HepG2 (cell line): Measurements from ENCODE around the gene AWAT1. TPM values are rescaled to one million over a fixed set of nuclear protein-coding genes. Genes with fewer than 3 reads are reported as not detected.
"Not testable (repeated sequence)": the region's sequence is repeated elsewhere in the genome, so short reads cannot be mapped to it uniquely, and the experiment has no call there.

Source experiments
- ATAC-seq: fragments of 200-7000 bp; cut with Tn5 transposase; 3 replicates; pipeline ENCODE4 v1.9.1; 2020; ENCODE audit warnings: mild to moderate bottlenecking, moderate library complexity
- BruUV-seq: library from RNA; stranded (reverse); fragments of 400-500 nt; replicated peaks from 2 replicates; lab custom pipeline; 2021; lab: Mats Ljungman, UMichigan
- CTCF ChIA-PET: fragments of 300-600 bp; formaldehyde crosslinking; extraction: SDS; loops from one replicate; lab custom pipeline; 2021; ENCODE audit warnings: low total read pairs, inconsistent platforms, low intra/inter-chr PET ratio; lab: Yijun Ruan, JAX
- POLR2A ChIA-PET: fragments of 350-600 bp; sonication (Branson Sonifier 250); formaldehyde crosslinking; loops from one replicate; lab custom pipeline; 2020; ENCODE audit warnings: antibody characterized with exemption, inconsistent platforms; lab: Yijun Ruan, JAX
- DNase-seq: peaks from one replicate; pipeline ENCODE4 v3.0.0-alpha.2; 2015; ENCODE audit warnings: low spot score
- FAIRE-seq: peaks from 3 replicates; lab custom pipeline; 2011; peaks lifted over from hg19 to GRCh38; lab: Jason Lieb, UNC
- H2AFZ ChIP-seq: one replicate; pipeline ENCODE4 v1.6.1; 2011; ENCODE audit warnings: low read length, inconsistent platforms
- H3K27ac ChIP-seq: fragments of 300-600 bp; 3 replicates; pipeline ENCODE4 v1.8.0; 2011; ENCODE audit warnings: mixed run types, mild to moderate bottlenecking, mixed read lengths, low read length, inconsistent platforms; ENCODE audit not compliant: insufficient read depth; ENCODE audit errors: extremely low read length
- H3K27me3 ChIP-seq, 2 experiments: fragments of 200-600 bp in 1 of 2; 2 replicates in 1 of 2; 3 replicates in 1 of 2; pipeline versions ENCODE4 v1.6.0 to v1.8.0; 2011; ENCODE audit warnings: low read length in 2 of 2, mild to moderate bottlenecking in 2 of 2, moderate library complexity in 2 of 2, inconsistent platforms in 1 of 2; ENCODE audit not compliant: insufficient read depth in 2 of 2, control insufficient read depth in 1 of 2
- H3K36me3 ChIP-seq, 2 experiments: fragments of 200-600 bp in 1 of 2; replicated peaks in 1 of 2; 2 replicates in 1 of 2; 3 replicates in 1 of 2; pipeline versions ENCODE4 v1.5.1 to v1.8.0; 2011; ENCODE audit warnings: low read length in 2 of 2, inconsistent platforms in 1 of 2; ENCODE audit not compliant: insufficient read depth in 2 of 2, control insufficient read depth in 1 of 2
- H3K4me1 ChIP-seq: 2 replicates; pipeline ENCODE4 v1.5.1; 2012; ENCODE audit warnings: low read length, inconsistent platforms; ENCODE audit not compliant: insufficient read depth
- H3K4me2 ChIP-seq: 2 replicates; pipeline ENCODE4 v1.6.0; 2011; ENCODE audit warnings: low read depth, low read length, inconsistent platforms
- H3K4me3 ChIP-seq, 3 experiments: fragments of 200-600 bp in 1 of 3; sonication (generic), shearing (Covaris generic) in 1 of 3; replicated peaks in 1 of 3; 2 replicates each; pipeline ENCODE4 v1.5.1; 2011 to 2016; ENCODE audit warnings: low read length in 3 of 3, inconsistent platforms in 2 of 3, low read depth in 2 of 3, mild to moderate bottlenecking in 2 of 3, control low read depth in 1 of 3, mixed read lengths in 1 of 3; ENCODE audit not compliant: insufficient read depth in 1 of 3
- H3K79me2 ChIP-seq: one replicate; pipeline ENCODE4 v1.6.1; 2011; ENCODE audit warnings: low read length, inconsistent platforms; ENCODE audit not compliant: insufficient read depth
- H3K9ac ChIP-seq: 2 replicates; pipeline ENCODE4 v1.6.0; 2011; ENCODE audit warnings: mild to moderate bottlenecking, low read depth, low read length, inconsistent platforms; ENCODE audit not compliant: insufficient read depth
- H3K9me3 ChIP-seq: 2 replicates; pipeline ENCODE4 v1.5.1; 2012; ENCODE audit warnings: mild to moderate bottlenecking, low read length
- H4K20me1 ChIP-seq: 2 replicates; pipeline ENCODE4 v1.6.0; 2011; ENCODE audit warnings: inconsistent platforms, mild to moderate bottlenecking, low read length, moderate library complexity; ENCODE audit not compliant: insufficient read depth
- CTCF ChIP-seq: sonication (generic); formaldehyde crosslinking; IDR thresholded peaks from 2 replicates; pipeline ENCODE4 v1.5.0; 2020; ENCODE audit warnings: mild to moderate bottlenecking, missing genetic modification reagents, moderate library complexity
- ZNF770 ChIP-seq: sonication (generic); formaldehyde crosslinking; IDR thresholded peaks from 2 replicates; pipeline ENCODE4 v1.5.0; 2020; ENCODE audit warnings: mild to moderate bottlenecking, missing genetic modification reagents
- WGBS: methylation state at CpG from one replicate; pipeline ENCODE4 v1.1.6; 2017; ENCODE audit warnings: low lambda C conversion rate; 5-methylcytosine and 5-hydroxymethylcytosine counted together
- in situ Hi-C: cut with HindIII; loops from 2 replicates; pipeline ENCODE4 v1.10.0; 2017; ENCODE audit warnings: low pct_unique_long_range_greater_than_20kb; ENCODE audit not compliant: extremely low pct_ligation_motif_present
- intact Hi-C: fragments of 100-400 bp; cut with micrococcal nuclease; formaldehyde crosslinking; loops from one replicate; pipeline ENCODE4 v1.10.0; 2022; ENCODE audit not compliant: unreplicated experiment
- polyA plus RNA-seq, 8 experiments: library from polyadenylated mRNA; depleted of rRNA in 3 of 8; stranded (reverse) in 7 of 8; unstranded in 1 of 8; fragments of >200 nt; fragmentation: Illumina TruSeq in 4 of 8; extraction: Trizol in 4 of 8; gene quantifications; 2 replicates each; pipeline versions ENCODE4 v1.2.1 to v1.2.3, GENCODE V29; 2011 to 2016; ENCODE audit warnings: low read depth in 4 of 8, missing spikeins in 1 of 8, mixed read lengths in 1 of 8; ENCODE audit not compliant: insufficient read depth in 1 of 8
- total RNA-seq, 5 experiments: library from RNA; depleted of rRNA; stranded (reverse); fragments of >200 nt; fragmentation: Illumina TruSeq; extraction: Trizol; gene quantifications; 2 replicates each; pipeline ENCODE4 v1.2.3, GENCODE V29; 2016; ENCODE audit warnings: low read depth in 1 of 5

Gene AWAT1
- total and polyA plus RNA-seq, 2 of the 13 experiments (the other 11 are each of a cell fraction or from before 2014, with no cell fraction given) = not detected

- H3K9me3 ChIP-seq, DNase-seq: not testable (repeated sequence)
Measured at GRCh38 chrX:70274029-70274428, 39.6 kb downstream of the AWAT1 start.

More at GRCh38 chrX:70274029-70274428, 39.6 kb downstream of the AWAT1 start:
- FAIRE-seq, H3K4me3 ChIP-seq, POLR2A ChIA-PET, BruUV-seq, ATAC-seq, in situ Hi-C loops, H4K20me1 ChIP-seq, H3K27ac ChIP-seq, CTCF ChIA-PET, H3K4me1 ChIP-seq, H3K27me3 ChIP-seq, H3K79me2 ChIP-seq, H3K4me2 ChIP-seq, intact Hi-C loops, H3K36me3 ChIP-seq, H3K9ac ChIP-seq, H2AFZ ChIP-seq: not testable (repeated sequence)
- TF ChIP-seq CTCF (CRISPR knock-in tag) (0 out of 2 replicates have a peak, but pooled peaks have one; percentile 3), ZNF770 (CRISPR knock-in tag) (peak; percentile 13; the same call in 1 of the 2 replicates)
- WGBS = 55% methylated on average over 6 of the region's 7 CpGs
